Kidney (tissue), 14 donors: ENCODE data around the gene IBA57. TPM values are rescaled to one million over a fixed set of nuclear protein-coding genes. Genes with fewer than 3 reads are reported as not detected.

Experiments used
- DNase-seq, 5 donors: peaks; one replicate each; pipeline ENCODE4 v3.0.0-alpha.2; 2013 to 2020
- FAIRE-seq: peaks from 2 replicates; lab custom pipeline; 2012; peaks lifted over from hg19 to GRCh38; lab: Jason Lieb, UNC
- H3K27ac ChIP-seq, 2 donors: one replicate each; pipeline ENCODE4 v1.7.0; 2013; ENCODE audit warnings: low read depth in 2 of 2, low read length in 2 of 2, inconsistent platforms in 1 of 2
- H3K27me3 ChIP-seq: one replicate; pipeline ENCODE4 v1.7.1; 2013; ENCODE audit warnings: low read length, inconsistent platforms; ENCODE audit not compliant: control insufficient read depth, insufficient read depth
- H3K36me3 ChIP-seq, 3 donors: one replicate each; pipeline versions ENCODE4 v1.7.0 to v1.7.1; 2013; ENCODE audit warnings: low read length in 3 of 3, control low read depth in 1 of 3, inconsistent platforms in 1 of 3; ENCODE audit not compliant: insufficient read depth in 3 of 3, control insufficient read depth in 2 of 3
- H3K4me1 ChIP-seq, 3 donors: one replicate each; pipeline versions ENCODE4 v1.7.0 to v1.7.1; 2013; ENCODE audit warnings: low read length in 3 of 3, inconsistent platforms in 1 of 3, low read depth in 1 of 3; ENCODE audit not compliant: control insufficient read depth in 2 of 3, insufficient read depth in 2 of 3
- H3K4me3 ChIP-seq, 3 donors: one replicate each; pipeline versions ENCODE4 v1.7.0 to v1.8.1; 2013; ENCODE audit warnings: low read length in 3 of 3, control low read depth in 1 of 3, inconsistent platforms in 1 of 3
- H3K9ac ChIP-seq, 3 donors: one replicate each; pipeline versions ENCODE4 v1.7.0 to v1.7.1; 2013; ENCODE audit warnings: low read length in 3 of 3, control low read depth in 1 of 3, inconsistent platforms in 1 of 3
- H3K9me3 ChIP-seq, 3 donors: one replicate each; pipeline versions ENCODE4 v1.7.0 to v1.7.1; 2013; ENCODE audit warnings: low read length in 3 of 3, control low read depth in 1 of 3, inconsistent platforms in 1 of 3; ENCODE audit not compliant: control insufficient read depth in 2 of 3, insufficient read depth in 1 of 3
- intact Hi-C: fragments of 100-400 bp; cut with DNase I; formaldehyde crosslinking; loops from one replicate; pipeline ENCODE4 v1.11.1; 2022
- polyA plus RNA-seq: library from polyadenylated mRNA; stranded (reverse); fragments of 350-450 nt; fragmentation: Illumina TruSeq; extraction: RNeasy Lipid Tissue Mini Kit (QIAGEN cat#74804); gene quantifications from one replicate; pipeline ENCODE4 v1.2.3, GENCODE V29; 2014; ENCODE audit warnings: low read depth, low replicate concordance; ENCODE audit not compliant: insufficient read depth
- total RNA-seq: library from RNA; stranded (reverse); fragmentation: NEBNext Ultra II Directional; extraction: Animal tissue kit (Norgen Biotek cat#: 25700); gene quantifications from one replicate; pipeline ENCODE4 v1.2.1, GENCODE V29; 2021
- TF ChIP-seq, protein P1 (sequence below): IDR thresholded peaks from 3 replicates; pipeline ENCODE4 v1.5.1; 2012; ENCODE audit warnings: mild to moderate bottlenecking, moderate library complexity, borderline replicate concordance; ENCODE audit not compliant: insufficient read depth; ENCODE audit errors: extremely low read depth
- donor health status: control.
- donor health status: control.
- donor health status: control.
- donor health status: control.
- donor health status: control.
- donor health status: DM: yes; HTN: yes; CAD: no.
- donor health status: Normal renal cell carcinoma (clear cell type).

Gene IBA57
- total and polyA plus RNA-seq, 2 donors from 2014 or later: 4.7 to 13.0 TPM

GRCh38 chr1:228160201-228160761 is 5.3 kb upstream of the IBA57 start:
- intact Hi-C loops: no loop called here
- Histone ChIP-seq H3K9me3 (no peaks in the 10 kb centered on the region), H3K27ac (no peak overlapping the region), H3K36me3 (no peaks in the 10 kb centered on the region), H3K27me3 (peaks cover 7% of the 10 kb centered on the region), H3K4me3 (no peak overlapping the region), H3K9ac (no peak overlapping the region), H3K4me1 (peaks cover 0 to 12% (median 0%) of the 10 kb centered on the region in 3 donors)
- DNase-seq: peak in 2 of 5 donors; percentile 53 to 75
- FAIRE-seq: no peak
- TF ChIP-seq, protein P1, sequence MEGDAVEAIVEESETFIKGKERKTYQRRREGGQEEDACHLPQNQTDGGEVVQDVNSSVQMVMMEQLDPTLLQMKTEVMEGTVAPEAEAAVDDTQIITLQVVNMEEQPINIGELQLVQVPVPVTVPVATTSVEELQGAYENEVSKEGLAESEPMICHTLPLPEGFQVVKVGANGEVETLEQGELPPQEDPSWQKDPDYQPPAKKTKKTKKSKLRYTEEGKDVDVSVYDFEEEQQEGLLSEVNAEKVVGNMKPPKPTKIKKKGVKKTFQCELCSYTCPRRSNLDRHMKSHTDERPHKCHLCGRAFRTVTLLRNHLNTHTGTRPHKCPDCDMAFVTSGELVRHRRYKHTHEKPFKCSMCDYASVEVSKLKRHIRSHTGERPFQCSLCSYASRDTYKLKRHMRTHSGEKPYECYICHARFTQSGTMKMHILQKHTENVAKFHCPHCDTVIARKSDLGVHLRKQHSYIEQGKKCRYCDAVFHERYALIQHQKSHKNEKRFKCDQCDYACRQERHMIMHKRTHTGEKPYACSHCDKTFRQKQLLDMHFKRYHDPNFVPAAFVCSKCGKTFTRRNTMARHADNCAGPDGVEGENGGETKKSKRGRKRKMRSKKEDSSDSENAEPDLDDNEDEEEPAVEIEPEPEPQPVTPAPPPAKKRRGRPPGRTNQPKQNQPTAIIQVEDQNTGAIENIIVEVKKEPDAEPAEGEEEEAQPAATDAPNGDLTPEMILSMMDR: no peak

DNA sequence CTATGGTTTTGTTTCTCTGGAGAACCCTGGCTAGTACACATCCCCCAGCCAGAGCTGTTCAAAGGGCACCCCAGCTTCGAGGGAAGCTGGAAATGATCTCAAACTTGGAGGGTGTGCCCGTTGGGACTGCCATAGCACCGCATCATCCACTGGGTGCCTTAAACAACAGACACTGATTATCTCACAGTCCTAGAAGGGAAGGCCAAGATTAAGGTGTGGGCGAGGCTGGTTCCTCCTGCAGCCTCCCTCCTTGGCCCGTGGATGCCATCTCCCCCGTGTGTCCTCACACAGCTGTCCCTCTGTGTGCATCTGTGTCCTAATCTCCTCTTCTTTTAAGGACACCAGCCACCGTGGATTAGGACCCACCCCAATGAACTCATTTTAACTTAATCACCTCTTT is 4.2 kb upstream of the IBA57 start:
- DNase-seq: peak in 2 of 5 donors; percentile 4 to 36
- Histone ChIP-seq H3K4me1 (peaks cover 0 to 9% (median under 1%) of the 10 kb centered on the region in 3 donors), H3K27me3 (peaks cover 7% of the 10 kb centered on the region), H3K9ac (no peak overlapping the region), H3K9me3 (no peaks in the 10 kb centered on the region), H3K36me3 (no peaks in the 10 kb centered on the region), H3K4me3 (no peak overlapping the region), H3K27ac (peak overlapping the region in 1 of 2 donors; percentile 73)
- intact Hi-C loops: no loop called here
- no peak for FAIRE-seq
- TF ChIP-seq, protein P1: no peak

GRCh38 chr1:228161866-228162265 is 3.7 kb upstream of the IBA57 start:
- FAIRE-seq (no peak), DNase-seq (peak in 2 of 5 donors; percentile 55 to 70)
- intact Hi-C loops: no loop called here
- H3K4me3 ChIP-seq: no peak overlapping the region
- H3K36me3 ChIP-seq: no peaks in the 10 kb centered on the region
- H3K9ac ChIP-seq: no peak overlapping the region
- peak overlapping the region; percentile 51 to 73 for H3K27ac ChIP-seq
- no peaks in the 10 kb centered on the region for H3K9me3 ChIP-seq
- TF ChIP-seq, protein P1: no peak
- H3K4me1 ChIP-seq: peaks cover 0 to 14% (median 5%) of the 10 kb centered on the region in 3 donors
- H3K27me3 ChIP-seq: peaks cover 7% of the 10 kb centered on the region
